ENCODE measurements around the gene KDM8.

KDM8 gene

GRCh38 chr16:27265982-27266381 lies 62.7 kb downstream of the KDM8 start:
- H3K4me2 ChIP-seq (ENCODE audit: low read length), result no peak overlapping the region
- H3K36me3 ChIP-seq (ENCODE audit: control insufficient read depth, insufficient read depth, low read length), result no peaks in the 10 kb centered on the region
- H3K23ac ChIP-seq (ENCODE audit: low read length), result no peak overlapping the region
- H3K4me1 ChIP-seq (ENCODE audit: control insufficient read depth, low read depth, low read length), result peaks cover 2% of the 10 kb centered on the region
- no peak overlapping the region for H3K27ac ChIP-seq (ENCODE audit: low read depth, low read length)
- WGBS (ENCODE audit: extremely low coverage, insufficient coverage, low lambda C conversion rate), result no CpG with 5 or more reads among the region's 1 CpG
- no peak overlapping the region for H4K8ac ChIP-seq (ENCODE audit: low read depth, low read length)
- no peak overlapping the region for H3K4ac ChIP-seq (ENCODE audit: low read depth, low read length)
- H3K56ac ChIP-seq (ENCODE audit: low read length), result no peak overlapping the region
- no peaks in the 10 kb centered on the region for H3K79me1 ChIP-seq (ENCODE audit: low read length)
- H4K5ac ChIP-seq (ENCODE audit: low read length), result no peak overlapping the region
- no peak overlapping the region for H3K18ac ChIP-seq (ENCODE audit: low read length)
- no peak overlapping the region for H2BK15ac ChIP-seq (replicated peaks; ENCODE audit: low read depth)
- H2AK5ac ChIP-seq (ENCODE audit: low read length), result no peak overlapping the region
- H2BK5ac ChIP-seq (ENCODE audit: low read length), result no peak overlapping the region
- H3K27me3 ChIP-seq (ENCODE audit: insufficient read depth, low read length, poor library complexity), result no peaks in the 10 kb centered on the region
- H2BK120ac ChIP-seq (ENCODE audit: low read depth, low read length), result no peak overlapping the region
- DNase-seq, result no peak
- H3K4me3 ChIP-seq (ENCODE audit: low read length), result no peak overlapping the region
- no peak overlapping the region for H3K9ac ChIP-seq (ENCODE audit: low read length)
- no peaks in the 10 kb centered on the region for H3K79me2 ChIP-seq (ENCODE audit: control insufficient read depth, insufficient read depth, low read length)

GRCh38 chr16:27267037-27267677 lies 63.8 kb downstream of the KDM8 start:
- H2BK120ac ChIP-seq (ENCODE audit: low read depth, low read length), result no peak overlapping the region
- no peak overlapping the region for H3K18ac ChIP-seq (ENCODE audit: low read length)
- no peak overlapping the region for H3K4ac ChIP-seq (ENCODE audit: low read depth, low read length)
- no peak for DNase-seq
- H3K36me3 ChIP-seq (ENCODE audit: control insufficient read depth, insufficient read depth, low read length), result no peaks in the 10 kb centered on the region
- H2AK5ac ChIP-seq (ENCODE audit: low read length), result no peak overlapping the region
- no peak overlapping the region for H2BK5ac ChIP-seq (ENCODE audit: low read length)
- no peaks in the 10 kb centered on the region for H3K79me2 ChIP-seq (ENCODE audit: control insufficient read depth, insufficient read depth, low read length)
- H3K27me3 ChIP-seq (ENCODE audit: insufficient read depth, low read length, poor library complexity), result no peaks in the 10 kb centered on the region
- no peak overlapping the region for H3K9ac ChIP-seq (ENCODE audit: low read length)
- H3K4me1 ChIP-seq (ENCODE audit: control insufficient read depth, low read depth, low read length), result peaks cover 2% of the 10 kb centered on the region
- no peak overlapping the region for H3K4me3 ChIP-seq (ENCODE audit: low read length)
- no peak overlapping the region for H3K4me2 ChIP-seq (ENCODE audit: low read length)
- H3K23ac ChIP-seq (ENCODE audit: low read length), result no peak overlapping the region
- no peaks in the 10 kb centered on the region for H3K79me1 ChIP-seq (ENCODE audit: low read length)
- H2BK15ac ChIP-seq (replicated peaks; ENCODE audit: low read depth), result no peak overlapping the region
- no peak overlapping the region for H3K27ac ChIP-seq (ENCODE audit: low read depth, low read length)
- WGBS (ENCODE audit: extremely low coverage, insufficient coverage, low lambda C conversion rate), result 98% methylated on average over 2 of the region's 8 CpGs
- H4K5ac ChIP-seq (ENCODE audit: low read length), result no peak overlapping the region
- H4K8ac ChIP-seq (ENCODE audit: low read depth, low read length), result no peak overlapping the region
- H3K56ac ChIP-seq (ENCODE audit: low read length), result no peak overlapping the region

GRCh38 chr16:27268376-27269299 lies 65.3 kb downstream of the KDM8 start, which contains the start of gene NSMCE1:
TSS of gene NSMCE1 (minus strand) at chr16:27268772. CDS start at chr16:27257570, 11,202 bp downstream.
- H3K9ac ChIP-seq (ENCODE audit: low read length), result peak within 1 kb of the TSS; percentile 73

GRCh38 chr16:27269300-27270150 lies 66.2 kb downstream of the KDM8 start:
- Histone ChIP-seq H2AK5ac (ENCODE audit: low read length) (no peak overlapping the region), H3K27ac (ENCODE audit: low read depth, low read length) (no peak overlapping the region), H3K4me3 (ENCODE audit: low read length) (no peak overlapping the region), H3K36me3 (ENCODE audit: control insufficient read depth, insufficient read depth, low read length) (no peaks in the 10 kb centered on the region), H3K27me3 (ENCODE audit: insufficient read depth, low read length, poor library complexity) (no peaks in the 10 kb centered on the region), H2BK120ac (ENCODE audit: low read depth, low read length) (no peak overlapping the region), H2BK15ac (replicated peaks; ENCODE audit: low read depth) (no peak overlapping the region), H3K56ac (ENCODE audit: low read length) (no peak overlapping the region), H2BK5ac (ENCODE audit: low read length) (no peak overlapping the region), H3K79me2 (ENCODE audit: control insufficient read depth, insufficient read depth, low read length) (no peaks in the 10 kb centered on the region), H3K4me1 (ENCODE audit: control insufficient read depth, low read depth, low read length) (peaks cover 2% of the 10 kb centered on the region), H3K4me2 (ENCODE audit: low read length) (no peak overlapping the region), H3K79me1 (ENCODE audit: low read length) (no peaks in the 10 kb centered on the region), H3K18ac (ENCODE audit: low read length) (no peak overlapping the region), H4K8ac (ENCODE audit: low read depth, low read length) (peak overlapping the region; percentile 57), H4K5ac (ENCODE audit: low read length) (no peak overlapping the region), H3K23ac (ENCODE audit: low read length) (no peak overlapping the region), H3K9ac (ENCODE audit: low read length) (no peak overlapping the region), H3K4ac (ENCODE audit: low read depth, low read length) (no peak overlapping the region)
- no peak for DNase-seq
- no CpG with 5 or more reads among the region's 9 CpGs for WGBS (ENCODE audit: extremely low coverage, insufficient coverage, low lambda C conversion rate)

More at GRCh38 chr16:27268376-27269299, 65.3 kb downstream of the KDM8 start, which contains the start of gene NSMCE1:
- Histone ChIP-seq H3K36me3 (ENCODE audit: control insufficient read depth, insufficient read depth, low read length) (no peaks in the 10 kb centered on the region), H3K4ac (ENCODE audit: low read depth, low read length) (peak within 1 kb of the TSS; percentile 77), H3K27ac (ENCODE audit: low read depth, low read length) (no peak within 1 kb of the TSS), H3K79me1 (ENCODE audit: low read length) (no peaks in the 10 kb centered on the region), H4K8ac (ENCODE audit: low read depth, low read length) (peak within 1 kb of the TSS; percentile 57), H2BK15ac (replicated peaks; ENCODE audit: low read depth) (no peak within 1 kb of the TSS), H3K4me1 (ENCODE audit: control insufficient read depth, low read depth, low read length) (peaks cover 2% of the 10 kb centered on the region), H3K4me3 (ENCODE audit: low read length) (peak within 1 kb of the TSS; percentile 71), H3K4me2 (ENCODE audit: low read length) (peak within 1 kb of the TSS; percentile 67), H3K18ac (ENCODE audit: low read length) (peak within 1 kb of the TSS; percentile 19), H3K56ac (ENCODE audit: low read length) (peak within 1 kb of the TSS; percentile 92), H4K5ac (ENCODE audit: low read length) (no peak within 1 kb of the TSS), H2BK120ac (ENCODE audit: low read depth, low read length) (no peak within 1 kb of the TSS), H2AK5ac (ENCODE audit: low read length) (no peak within 1 kb of the TSS), H3K23ac (ENCODE audit: low read length) (no peak within 1 kb of the TSS), H3K27me3 (ENCODE audit: insufficient read depth, low read length, poor library complexity) (no peaks in the 10 kb centered on the region), H2BK5ac (ENCODE audit: low read length) (no peak within 1 kb of the TSS), H3K79me2 (ENCODE audit: control insufficient read depth, insufficient read depth, low read length) (no peaks in the 10 kb centered on the region)
- WGBS (ENCODE audit: extremely low coverage, insufficient coverage, low lambda C conversion rate), result 100% methylated on average over 2 of the region's 58 CpGs
- DNase-seq, result peak; percentile 97

GRCh38 chr16:27270349-27270748 lies 67.0 kb downstream of the KDM8 start:
- Histone ChIP-seq H2BK15ac (replicated peaks; ENCODE audit: low read depth) (no peak overlapping the region), H3K56ac (ENCODE audit: low read length) (no peak overlapping the region), H3K27me3 (ENCODE audit: insufficient read depth, low read length, poor library complexity) (no peaks in the 10 kb centered on the region), H3K36me3 (ENCODE audit: control insufficient read depth, insufficient read depth, low read length) (no peaks in the 10 kb centered on the region), H3K27ac (ENCODE audit: low read depth, low read length) (no peak overlapping the region), H4K5ac (ENCODE audit: low read length) (no peak overlapping the region), H3K4me1 (ENCODE audit: control insufficient read depth, low read depth, low read length) (peaks cover 2% of the 10 kb centered on the region), H3K4me2 (ENCODE audit: low read length) (no peak overlapping the region), H2AK5ac (ENCODE audit: low read length) (no peak overlapping the region), H3K79me2 (ENCODE audit: control insufficient read depth, insufficient read depth, low read length) (no peaks in the 10 kb centered on the region), H4K8ac (ENCODE audit: low read depth, low read length) (no peak overlapping the region), H3K4ac (ENCODE audit: low read depth, low read length) (no peak overlapping the region), H3K9ac (ENCODE audit: low read length) (no peak overlapping the region), H3K79me1 (ENCODE audit: low read length) (no peaks in the 10 kb centered on the region), H3K4me3 (ENCODE audit: low read length) (no peak overlapping the region), H3K18ac (ENCODE audit: low read length) (no peak overlapping the region), H2BK5ac (ENCODE audit: low read length) (no peak overlapping the region), H2BK120ac (ENCODE audit: low read depth, low read length) (no peak overlapping the region), H3K23ac (ENCODE audit: low read length) (no peak overlapping the region)
- no peak for DNase-seq
- no CpG with 5 or more reads among the region's 4 CpGs for WGBS (ENCODE audit: extremely low coverage, insufficient coverage, low lambda C conversion rate)
